Endometrial microvascular endothelial cells (primary cell): ENCODE measurements around the gene RHBDD1. TPM values are rescaled to one million over a fixed set of nuclear protein-coding genes. Genes with fewer than 3 reads are reported as not detected.

Source experiments
- in situ Hi-C: cut with HindIII; loops from 2 replicates; pipeline ENCODE4 v1.10.0; 2017; ENCODE audit warnings: low sequenced_read_pairs, low pct_unique_long_range_greater_than_20kb; ENCODE audit errors: inconsistent ontology term
- total RNA-seq: library from RNA; depleted of rRNA; stranded (reverse); fragments of >200 nt; gene quantifications from one replicate; pipeline ENCODE4 v1.2.3, GENCODE V29; 2015; ENCODE audit errors: inconsistent ontology term

Gene RHBDD1
- total RNA-seq, 1 donor from 2014 or later: 53.4 TPM

- in situ Hi-C loops: no loop called here
Observed at GRCh38 chr2:226999661-227000060, 163.8 kb downstream of the RHBDD1 start.

GRCh38 chr2:227000123-227000522 lies 164.3 kb downstream of the RHBDD1 start:
- in situ Hi-C loops: no loop called here

GRCh38 chr2:227004482-227004881 lies 168.6 kb downstream of the RHBDD1 start:
- in situ Hi-C loops: no loop called here

GRCh38 chr2:227006189-227006897 lies 170.5 kb downstream of the RHBDD1 start:
- in situ Hi-C loops: no loop called here

- in situ Hi-C loops: no loop called here
Observed at GRCh38 chr2:227007148-227007547, 171.3 kb downstream of the RHBDD1 start.

GRCh38 chr2:227007940-227008339 lies 172.1 kb downstream of the RHBDD1 start:
- in situ Hi-C loops: no loop called here

- in situ Hi-C loops: no loop called here
Observed at GRCh38 chr2:227010433-227010832, 174.6 kb downstream of the RHBDD1 start.

GRCh38 chr2:227013330-227013729 lies 177.5 kb downstream of the RHBDD1 start:
- in situ Hi-C loops: no loop called here

- in situ Hi-C loops: no loop called here
Observed at GRCh38 chr2:227013881-227014280, 178.0 kb downstream of the RHBDD1 start.

- in situ Hi-C loops: no loop called here
Observed at GRCh38 chr2:227016894-227017293, 181.0 kb downstream of the RHBDD1 start.

- in situ Hi-C loops: no loop called here
Observed at GRCh38 chr2:227020416-227020815, 184.6 kb downstream of the RHBDD1 start.

- in situ Hi-C loops: no loop called here
Observed at GRCh38 chr2:227022608-227023007, 186.8 kb downstream of the RHBDD1 start.

- in situ Hi-C loops: no loop called here
Observed at GRCh38 chr2:227025510-227025909, 189.7 kb downstream of the RHBDD1 start.

- in situ Hi-C loops: no loop called here
Observed at GRCh38 chr2:227029426-227030105, 193.7 kb downstream of the RHBDD1 start.

GRCh38 chr2:227030789-227031188 lies 194.9 kb downstream of the RHBDD1 start:
- in situ Hi-C loops: no loop called here

- in situ Hi-C loops: no loop called here
Observed at GRCh38 chr2:227031379-227031778, 195.5 kb downstream of the RHBDD1 start.

- in situ Hi-C loops: no loop called here
Observed at GRCh38 chr2:227033471-227034148, 197.8 kb downstream of the RHBDD1 start.

- in situ Hi-C loops: no loop called here
Observed at GRCh38 chr2:227035711-227036367, 200.0 kb downstream of the RHBDD1 start.

- in situ Hi-C loops: no loop called here
Observed at GRCh38 chr2:227036527-227036926, 200.7 kb downstream of the RHBDD1 start.
